Stimulated activated CD8-positive, alpha-beta memory T cell treated with anti-CD3 and anti-CD28 coated beads, Interleukin-2, amount 100 ng/mL, for 1 hour (primary cell): Measurements from ENCODE around the gene BEST3.
"Not testable (repeated sequence)": the region's sequence is repeated elsewhere in the genome, so short reads cannot be mapped to it uniquely, and the experiment has no call there.

ENCODE experiments used
- DNase-seq, 2 donors: peaks; one replicate each; pipeline ENCODE4 v3.0.0-alpha.2; 2020; ENCODE audit warnings: low read depth in 2 of 2

BEST3 gene

GRCh38 chr12:69688021-69688420 is 11.1 kb downstream of the BEST3 start:
- no peak for DNase-seq

- no peak for DNase-seq
Observed at GRCh38 chr12:69687390-69687789, 11.7 kb downstream of the BEST3 start.

- no peak for DNase-seq
Observed at GRCh38 chr12:69686731-69687130, 12.4 kb downstream of the BEST3 start.

- DNase-seq = no peak
Observed at GRCh38 chr12:69685810-69686209, 13.3 kb downstream of the BEST3 start.

- DNase-seq = no peak
Observed at GRCh38 chr12:69684466-69684865, 14.6 kb downstream of the BEST3 start.

GRCh38 chr12:69682110-69682755 is 16.9 kb downstream of the BEST3 start:
- DNase-seq = no peak

GRCh38 chr12:69679119-69679518 is 20.0 kb downstream of the BEST3 start:
- DNase-seq = no peak

- DNase-seq = no peak
Observed at GRCh38 chr12:69676257-69677012, 22.7 kb downstream of the BEST3 start.

- DNase-seq = no peak
Observed at GRCh38 chr12:69672195-69672594, 26.9 kb downstream of the BEST3 start.

GRCh38 chr12:69671597-69671996 is 27.5 kb downstream of the BEST3 start:
- no peak for DNase-seq

- no peak for DNase-seq
Observed at GRCh38 chr12:69666798-69667197, 32.3 kb downstream of the BEST3 start.

GRCh38 chr12:69664930-69665377 is 34.1 kb downstream of the BEST3 start:
- DNase-seq = not testable (repeated sequence)

GRCh38 chr12:69663726-69664125 is 35.4 kb downstream of the BEST3 start:
- no peak for DNase-seq

- DNase-seq = no peak
Observed at GRCh38 chr12:69662764-69663163, 36.3 kb downstream of the BEST3 start.

- DNase-seq = no peak
Observed at GRCh38 chr12:69661386-69661785, 37.7 kb downstream of the BEST3 start.

GRCh38 chr12:69660164-69660863 is 38.8 kb downstream of the BEST3 start:
- DNase-seq = no peak

GRCh38 chr12:69658203-69658602 is 40.9 kb downstream of the BEST3 start:
- DNase-seq = no peak

GRCh38 chr12:69657376-69658137 is 41.5 kb downstream of the BEST3 start:
- DNase-seq = no peak

- no peak for DNase-seq
Observed at GRCh38 chr12:69655616-69656340, 43.3 kb downstream of the BEST3 start.

GRCh38 chr12:69653703-69654102 is 45.4 kb downstream of the BEST3 start:
- DNase-seq = no peak

GRCh38 chr12:69651922-69652321 is 47.2 kb downstream of the BEST3 start:
- DNase-seq = no peak
